ENCODE data around the gene CNTF.

The CNTF gene

GRCh38 chr11:58575377-58576020, 47.0 kb upstream of the CNTF start, which contains the start of gene LPXN:
TSS of gene LPXN (minus strand) at chr11:58575856. CDS start at chr11:58575772, 84 bp downstream.
- ATAC-seq, result no peak

GRCh38 chr11:58576887-58577471, 45.5 kb upstream of the CNTF start:
- TF ChIP-seq RARB (CRISPR knock-in tag; IDR thresholded peaks at IDR 0.05), result no peak
- TF ChIP-seq CREB5 (CRISPR knock-in tag; IDR thresholded peaks at IDR 0.05; ENCODE audit: low read depth), result no peak
- TF ChIP-seq ZNF70 (CRISPR knock-in tag; IDR thresholded peaks at IDR 0.05), result no peak
- TF ChIP-seq ZFP30 (CRISPR knock-in tag; IDR thresholded peaks at IDR 0.05), result no peak
- no peak for TF ChIP-seq PATZ1 (CRISPR knock-in tag; IDR thresholded peaks at IDR 0.05; ENCODE audit: borderline replicate concordance)
- TF ChIP-seq ZNF565 (CRISPR knock-in tag; conservative IDR thresholded peaks at IDR 0.05; ENCODE audit: low read depth), result no peak
- TF ChIP-seq TOX (CRISPR knock-in tag; IDR thresholded peaks at IDR 0.05; ENCODE audit: borderline replicate concordance), result no peak
- no peak for TF ChIP-seq TSHZ2 (CRISPR knock-in tag; IDR thresholded peaks at IDR 0.05)
- no peak for TF ChIP-seq ESRRG (CRISPR knock-in tag; IDR thresholded peaks at IDR 0.05)
- no peak for TF ChIP-seq ARNTL (CRISPR knock-in tag; IDR thresholded peaks at IDR 0.05; ENCODE audit: borderline replicate concordance, low read depth)
- no peak for TF ChIP-seq CSDC2 (CRISPR knock-in tag; IDR thresholded peaks at IDR 0.05)
- no peak for TF ChIP-seq ZNF8 (CRISPR knock-in tag; IDR thresholded peaks at IDR 0.05)
- no peak for TF ChIP-seq BACH2 (CRISPR knock-in tag; IDR thresholded peaks at IDR 0.05; ENCODE audit: borderline replicate concordance)
- no peak for TF ChIP-seq ZC3H10 (CRISPR knock-in tag; IDR thresholded peaks at IDR 0.05)
- no peak for TF ChIP-seq CSRNP3 (CRISPR knock-in tag; IDR thresholded peaks at IDR 0.05)
- ATAC-seq, result no peak

More at GRCh38 chr11:58575377-58576020, 47.0 kb upstream of the CNTF start, which contains the start of gene LPXN:
- TF ChIP-seq PPARA (CRISPR knock-in tag; IDR thresholded peaks at IDR 0.05; ENCODE audit: borderline replicate concordance), result no peak
- no peak for TF ChIP-seq CSRNP3 (CRISPR knock-in tag; IDR thresholded peaks at IDR 0.05)
- no peak for TF ChIP-seq ZNF70 (CRISPR knock-in tag; IDR thresholded peaks at IDR 0.05)
- no peak for TF ChIP-seq GLIS3 (CRISPR knock-in tag; IDR thresholded peaks at IDR 0.05)
- TF ChIP-seq ISL1 (CRISPR knock-in tag; IDR thresholded peaks at IDR 0.05), result no peak
- TF ChIP-seq TOX (CRISPR knock-in tag; IDR thresholded peaks at IDR 0.05; ENCODE audit: borderline replicate concordance), result no peak
- no peak for TF ChIP-seq ZFP30 (CRISPR knock-in tag; IDR thresholded peaks at IDR 0.05)
- no peak for TF ChIP-seq ZC3H10 (CRISPR knock-in tag; IDR thresholded peaks at IDR 0.05)
- TF ChIP-seq BACH2 (CRISPR knock-in tag; IDR thresholded peaks at IDR 0.05; ENCODE audit: borderline replicate concordance), result no peak
- TF ChIP-seq TCF4 (CRISPR knock-in tag; IDR thresholded peaks at IDR 0.05; ENCODE audit: borderline replicate concordance), result no peak
- TF ChIP-seq POU6F1 (CRISPR knock-in tag; IDR thresholded peaks at IDR 0.05; ENCODE audit: borderline replicate concordance, low read depth), result no peak
